GM23338 (cell line): ENCODE measurements around the gene MATK.
"Not testable (repeated sequence)": the region's sequence is repeated elsewhere in the genome, so short reads cannot be mapped to it uniquely, and the experiment has no call there.

Source experiments
- CREB1 ChIP-seq: fragments of 250-450 bp; sonication (Bioruptor Pico); IDR thresholded peaks from 2 replicates; pipeline ENCODE4 v1.5.0; 2020; ENCODE audit warnings: low read depth, mild to moderate bottlenecking, moderate library complexity
- EZH2 ChIP-seq: fragments of 200-600 bp; sonication (generic); IDR thresholded peaks from one replicate; pipeline ENCODE4 v1.8.0; 2017; ENCODE audit warnings: antibody characterized with exemption, mild to moderate bottlenecking, low read depth; ENCODE audit not compliant: unreplicated experiment
- EZH2phosphoT487 ChIP-seq: fragments of 200-600 bp; sonication (generic); IDR thresholded peaks from one replicate; pipeline ENCODE4 v1.8.1; 2018; ENCODE audit warnings: antibody characterized with exemption; ENCODE audit not compliant: unreplicated experiment
- JUNB ChIP-seq: IDR thresholded peaks from one replicate; pipeline ENCODE4 v1.6.1; 2016; ENCODE audit warnings: antibody characterized with exemption; ENCODE audit not compliant: unreplicated experiment
- NANOG ChIP-seq: IDR thresholded peaks from 2 replicates; pipeline ENCODE4 v1.6.1; 2016; ENCODE audit warnings: antibody characterized with exemption, borderline replicate concordance
- POLR2AphosphoS5 ChIP-seq: IDR thresholded peaks from 2 replicates; pipeline ENCODE4 v1.6.1; 2016; ENCODE audit warnings: antibody characterized with exemption, low read depth
- STAT1 ChIP-seq: IDR thresholded peaks from one replicate; pipeline ENCODE4 v1.6.1; 2016; ENCODE audit warnings: antibody characterized with exemption; ENCODE audit not compliant: unreplicated experiment
- ZNF114 ChIP-seq: fragments of 250-450 bp; sonication (Bioruptor Pico); IDR thresholded peaks from 2 replicates; pipeline ENCODE4 v1.5.0; 2020; ENCODE audit warnings: mild to moderate bottlenecking, moderate library complexity
- ZNF331 ChIP-seq: fragments of 250-450 bp; sonication (Bioruptor Pico); IDR thresholded peaks from 2 replicates; pipeline ENCODE4 v1.5.0; 2020; ENCODE audit warnings: low read depth, mild to moderate bottlenecking, moderate library complexity
- TF ChIP-seq, protein P1 (sequence below), 2 experiments: fragments of 200-600 bp in 1 of 2; sonication (generic) in 1 of 2; conservative IDR thresholded peaks; 2 replicates each; pipeline versions ENCODE4 v1.5.1 to v1.6.1; 2016 to 2017; ENCODE audit warnings: antibody characterized with exemption in 2 of 2, low read depth in 2 of 2, mild to moderate bottlenecking in 2 of 2, moderate library complexity in 1 of 2
- TF ChIP-seq, protein P2 (sequence below): IDR thresholded peaks from one replicate; pipeline ENCODE4 v1.6.1; 2018; ENCODE audit warnings: antibody characterized with exemption; ENCODE audit not compliant: unreplicated experiment
- TF ChIP-seq, protein P3 (sequence below): IDR thresholded peaks from 2 replicates; pipeline ENCODE4 v1.6.1; 2016; ENCODE audit warnings: antibody characterized with exemption
- TF ChIP-seq, protein P4 (sequence below): fragments of 250-450 bp; sonication (Bioruptor Pico); IDR thresholded peaks from 2 replicates; pipeline ENCODE4 v1.5.0; 2020; ENCODE audit warnings: mild to moderate bottlenecking, moderate library complexity

DNA sequence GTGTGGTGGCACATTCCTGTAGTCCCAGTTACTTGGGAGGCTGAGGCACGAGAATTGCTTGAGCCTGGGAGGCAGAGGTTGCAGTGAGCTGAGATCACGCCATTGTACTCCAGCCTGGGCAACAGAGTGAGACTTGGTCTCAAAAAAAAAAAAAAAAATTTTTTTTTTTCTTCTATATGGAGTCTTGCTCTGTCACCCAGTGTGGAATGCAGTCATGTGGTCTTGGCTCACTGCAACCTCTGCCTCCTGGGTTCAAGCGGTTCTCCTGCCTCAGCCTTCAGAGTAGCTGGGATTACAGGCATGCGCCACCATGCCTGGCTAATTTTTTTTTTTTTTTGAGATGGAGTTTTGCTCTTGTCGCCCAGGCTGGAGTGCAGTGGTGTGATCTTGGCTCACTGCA is 20.4 kb downstream of the MATK start:
- TF ChIP-seq, protein P1, sequence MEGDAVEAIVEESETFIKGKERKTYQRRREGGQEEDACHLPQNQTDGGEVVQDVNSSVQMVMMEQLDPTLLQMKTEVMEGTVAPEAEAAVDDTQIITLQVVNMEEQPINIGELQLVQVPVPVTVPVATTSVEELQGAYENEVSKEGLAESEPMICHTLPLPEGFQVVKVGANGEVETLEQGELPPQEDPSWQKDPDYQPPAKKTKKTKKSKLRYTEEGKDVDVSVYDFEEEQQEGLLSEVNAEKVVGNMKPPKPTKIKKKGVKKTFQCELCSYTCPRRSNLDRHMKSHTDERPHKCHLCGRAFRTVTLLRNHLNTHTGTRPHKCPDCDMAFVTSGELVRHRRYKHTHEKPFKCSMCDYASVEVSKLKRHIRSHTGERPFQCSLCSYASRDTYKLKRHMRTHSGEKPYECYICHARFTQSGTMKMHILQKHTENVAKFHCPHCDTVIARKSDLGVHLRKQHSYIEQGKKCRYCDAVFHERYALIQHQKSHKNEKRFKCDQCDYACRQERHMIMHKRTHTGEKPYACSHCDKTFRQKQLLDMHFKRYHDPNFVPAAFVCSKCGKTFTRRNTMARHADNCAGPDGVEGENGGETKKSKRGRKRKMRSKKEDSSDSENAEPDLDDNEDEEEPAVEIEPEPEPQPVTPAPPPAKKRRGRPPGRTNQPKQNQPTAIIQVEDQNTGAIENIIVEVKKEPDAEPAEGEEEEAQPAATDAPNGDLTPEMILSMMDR (conservative IDR thresholded peaks at IDR 0.05; ENCODE audit: low read depth in 2 of 2), result not testable (repeated sequence)
- TF ChIP-seq POLR2AphosphoS5; EZH2phosphoT487; EZH2; CREB1 (CRISPR knock-in tag); ZNF331 (CRISPR knock-in tag); JUNB; STAT1; ZNF114 (CRISPR knock-in tag); NANOG: not testable (repeated sequence)
- TF ChIP-seq, protein P2, sequence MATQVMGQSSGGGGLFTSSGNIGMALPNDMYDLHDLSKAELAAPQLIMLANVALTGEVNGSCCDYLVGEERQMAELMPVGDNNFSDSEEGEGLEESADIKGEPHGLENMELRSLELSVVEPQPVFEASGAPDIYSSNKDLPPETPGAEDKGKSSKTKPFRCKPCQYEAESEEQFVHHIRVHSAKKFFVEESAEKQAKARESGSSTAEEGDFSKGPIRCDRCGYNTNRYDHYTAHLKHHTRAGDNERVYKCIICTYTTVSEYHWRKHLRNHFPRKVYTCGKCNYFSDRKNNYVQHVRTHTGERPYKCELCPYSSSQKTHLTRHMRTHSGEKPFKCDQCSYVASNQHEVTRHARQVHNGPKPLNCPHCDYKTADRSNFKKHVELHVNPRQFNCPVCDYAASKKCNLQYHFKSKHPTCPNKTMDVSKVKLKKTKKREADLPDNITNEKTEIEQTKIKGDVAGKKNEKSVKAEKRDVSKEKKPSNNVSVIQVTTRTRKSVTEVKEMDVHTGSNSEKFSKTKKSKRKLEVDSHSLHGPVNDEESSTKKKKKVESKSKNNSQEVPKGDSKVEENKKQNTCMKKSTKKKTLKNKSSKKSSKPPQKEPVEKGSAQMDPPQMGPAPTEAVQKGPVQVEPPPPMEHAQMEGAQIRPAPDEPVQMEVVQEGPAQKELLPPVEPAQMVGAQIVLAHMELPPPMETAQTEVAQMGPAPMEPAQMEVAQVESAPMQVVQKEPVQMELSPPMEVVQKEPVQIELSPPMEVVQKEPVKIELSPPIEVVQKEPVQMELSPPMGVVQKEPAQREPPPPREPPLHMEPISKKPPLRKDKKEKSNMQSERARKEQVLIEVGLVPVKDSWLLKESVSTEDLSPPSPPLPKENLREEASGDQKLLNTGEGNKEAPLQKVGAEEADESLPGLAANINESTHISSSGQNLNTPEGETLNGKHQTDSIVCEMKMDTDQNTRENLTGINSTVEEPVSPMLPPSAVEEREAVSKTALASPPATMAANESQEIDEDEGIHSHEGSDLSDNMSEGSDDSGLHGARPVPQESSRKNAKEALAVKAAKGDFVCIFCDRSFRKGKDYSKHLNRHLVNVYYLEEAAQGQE, result not testable (repeated sequence)
- TF ChIP-seq, protein P3, sequence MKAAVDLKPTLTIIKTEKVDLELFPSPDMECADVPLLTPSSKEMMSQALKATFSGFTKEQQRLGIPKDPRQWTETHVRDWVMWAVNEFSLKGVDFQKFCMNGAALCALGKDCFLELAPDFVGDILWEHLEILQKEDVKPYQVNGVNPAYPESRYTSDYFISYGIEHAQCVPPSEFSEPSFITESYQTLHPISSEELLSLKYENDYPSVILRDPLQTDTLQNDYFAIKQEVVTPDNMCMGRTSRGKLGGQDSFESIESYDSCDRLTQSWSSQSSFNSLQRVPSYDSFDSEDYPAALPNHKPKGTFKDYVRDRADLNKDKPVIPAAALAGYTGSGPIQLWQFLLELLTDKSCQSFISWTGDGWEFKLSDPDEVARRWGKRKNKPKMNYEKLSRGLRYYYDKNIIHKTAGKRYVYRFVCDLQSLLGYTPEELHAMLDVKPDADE, result not testable (repeated sequence)
- TF ChIP-seq, protein P4, sequence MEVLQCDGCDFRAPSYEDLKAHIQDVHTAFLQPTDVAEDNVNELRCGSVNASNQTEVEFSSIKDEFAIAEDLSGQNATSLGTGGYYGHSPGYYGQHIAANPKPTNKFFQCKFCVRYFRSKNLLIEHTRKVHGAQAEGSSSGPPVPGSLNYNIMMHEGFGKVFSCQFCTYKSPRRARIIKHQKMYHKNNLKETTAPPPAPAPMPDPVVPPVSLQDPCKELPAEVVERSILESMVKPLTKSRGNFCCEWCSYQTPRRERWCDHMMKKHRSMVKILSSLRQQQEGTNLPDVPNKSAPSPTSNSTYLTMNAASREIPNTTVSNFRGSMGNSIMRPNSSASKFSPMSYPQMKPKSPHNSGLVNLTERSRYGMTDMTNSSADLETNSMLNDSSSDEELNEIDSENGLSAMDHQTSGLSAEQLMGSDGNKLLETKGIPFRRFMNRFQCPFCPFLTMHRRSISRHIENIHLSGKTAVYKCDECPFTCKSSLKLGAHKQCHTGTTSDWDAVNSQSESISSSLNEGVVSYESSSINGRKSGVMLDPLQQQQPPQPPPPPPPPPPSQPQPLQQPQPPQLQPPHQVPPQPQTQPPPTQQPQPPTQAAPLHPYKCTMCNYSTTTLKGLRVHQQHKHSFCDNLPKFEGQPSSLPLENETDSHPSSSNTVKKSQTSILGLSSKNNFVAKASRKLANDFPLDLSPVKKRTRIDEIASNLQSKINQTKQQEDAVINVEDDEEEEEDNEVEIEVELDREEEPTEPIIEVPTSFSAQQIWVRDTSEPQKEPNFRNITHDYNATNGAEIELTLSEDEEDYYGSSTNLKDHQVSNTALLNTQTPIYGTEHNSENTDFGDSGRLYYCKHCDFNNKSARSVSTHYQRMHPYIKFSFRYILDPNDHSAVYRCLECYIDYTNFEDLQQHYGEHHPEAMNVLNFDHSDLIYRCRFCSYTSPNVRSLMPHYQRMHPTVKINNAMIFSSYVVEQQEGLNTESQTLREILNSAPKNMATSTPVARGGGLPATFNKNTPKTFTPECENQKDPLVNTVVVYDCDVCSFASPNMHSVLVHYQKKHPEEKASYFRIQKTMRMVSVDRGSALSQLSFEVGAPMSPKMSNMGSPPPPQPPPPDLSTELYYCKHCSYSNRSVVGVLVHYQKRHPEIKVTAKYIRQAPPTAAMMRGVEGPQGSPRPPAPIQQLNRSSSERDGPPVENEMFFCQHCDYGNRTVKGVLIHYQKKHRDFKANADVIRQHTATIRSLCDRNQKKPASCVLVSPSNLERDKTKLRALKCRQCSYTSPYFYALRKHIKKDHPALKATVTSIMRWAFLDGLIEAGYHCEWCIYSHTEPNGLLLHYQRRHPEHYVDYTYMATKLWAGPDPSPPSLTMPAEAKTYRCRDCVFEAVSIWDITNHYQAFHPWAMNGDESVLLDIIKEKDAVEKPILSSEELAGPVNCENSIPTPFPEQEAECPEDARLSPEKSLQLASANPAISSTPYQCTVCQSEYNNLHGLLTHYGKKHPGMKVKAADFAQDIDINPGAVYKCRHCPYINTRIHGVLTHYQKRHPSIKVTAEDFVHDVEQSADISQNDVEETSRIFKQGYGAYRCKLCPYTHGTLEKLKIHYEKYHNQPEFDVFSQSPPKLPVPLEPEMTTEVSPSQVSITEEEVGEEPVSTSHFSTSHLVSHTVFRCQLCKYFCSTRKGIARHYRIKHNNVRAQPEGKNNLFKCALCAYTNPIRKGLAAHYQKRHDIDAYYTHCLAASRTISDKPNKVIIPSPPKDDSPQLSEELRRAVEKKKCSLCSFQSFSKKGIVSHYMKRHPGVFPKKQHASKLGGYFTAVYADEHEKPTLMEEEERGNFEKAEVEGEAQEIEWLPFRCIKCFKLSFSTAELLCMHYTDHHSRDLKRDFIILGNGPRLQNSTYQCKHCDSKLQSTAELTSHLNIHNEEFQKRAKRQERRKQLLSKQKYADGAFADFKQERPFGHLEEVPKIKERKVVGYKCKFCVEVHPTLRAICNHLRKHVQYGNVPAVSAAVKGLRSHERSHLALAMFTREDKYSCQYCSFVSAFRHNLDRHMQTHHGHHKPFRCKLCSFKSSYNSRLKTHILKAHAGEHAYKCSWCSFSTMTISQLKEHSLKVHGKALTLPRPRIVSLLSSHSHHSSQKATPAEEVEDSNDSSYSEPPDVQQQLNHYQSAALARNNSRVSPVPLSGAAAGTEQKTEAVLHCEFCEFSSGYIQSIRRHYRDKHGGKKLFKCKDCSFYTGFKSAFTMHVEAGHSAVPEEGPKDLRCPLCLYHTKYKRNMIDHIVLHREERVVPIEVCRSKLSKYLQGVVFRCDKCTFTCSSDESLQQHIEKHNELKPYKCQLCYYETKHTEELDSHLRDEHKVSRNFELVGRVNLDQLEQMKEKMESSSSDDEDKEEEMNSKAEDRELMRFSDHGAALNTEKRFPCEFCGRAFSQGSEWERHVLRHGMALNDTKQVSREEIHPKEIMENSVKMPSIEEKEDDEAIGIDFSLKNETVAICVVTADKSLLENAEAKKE (CRISPR knock-in tag), result not testable (repeated sequence)
